H54 (cell line): ENCODE measurements around the gene PTDSS2.
A peak's percentile ranks its signal among the peaks of the same experiment; 100 is the strongest.
"Not testable (repeated sequence)": the region's sequence is repeated elsewhere in the genome, so short reads cannot be mapped to it uniquely, and the experiment has no call there.

ENCODE experiments used
- DNase-seq: peaks from one replicate; pipeline ENCODE4 v3.0.0; 2011; ENCODE audit warnings: low spot score, mixed read lengths; ENCODE audit not compliant: insufficient read length
- FAIRE-seq: peaks from 3 replicates; lab custom pipeline; 2011; peaks lifted over from hg19 to GRCh38; lab: Jason Lieb, UNC
- POLR2A ChIP-seq: IDR thresholded peaks from 2 replicates; pipeline ENCODE4 v1.6.1; 2011; ENCODE audit warnings: low read depth, mild to moderate bottlenecking, low read length

PTDSS2 gene

GRCh38 chr11:449889-450808 is at the start of gene PTDSS2:
Gene PTDSS2, plus strand, starts transcription at chr11:450279. Its CDS starts 177 bp downstream, at chr11:450456.
- DNase-seq, result peak; percentile 94
- TF ChIP-seq POLR2A, result peak; percentile 62

DNA sequence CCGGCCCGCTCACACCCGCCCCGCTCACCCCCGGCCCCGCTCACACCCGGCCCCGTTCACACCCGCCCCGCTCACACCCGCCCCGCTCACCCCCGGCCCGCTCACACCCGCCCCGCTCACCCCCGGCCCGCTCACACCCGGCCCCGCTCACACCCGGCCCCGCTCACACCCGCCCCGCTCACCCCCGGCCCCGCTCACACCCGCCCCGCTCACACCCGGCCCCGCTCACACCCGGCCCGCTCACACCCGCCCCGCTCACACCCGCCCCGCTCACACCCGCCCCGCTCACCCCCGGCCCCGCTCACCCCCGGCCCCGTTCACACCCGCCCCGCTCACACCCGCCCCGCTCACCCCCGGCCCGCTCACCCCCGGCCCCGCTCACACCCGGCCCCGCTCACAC is 48.9 kb upstream of the PTDSS2 start:
- DNase-seq, FAIRE-seq: not testable (repeated sequence)

More at GRCh38 chr11:449889-450808, at the start of gene PTDSS2:
- no peak for FAIRE-seq

GRCh38 chr11:403021-403760 is 46.9 kb upstream of the PTDSS2 start:
- FAIRE-seq, result no peak
- TF ChIP-seq POLR2A, result no peak

DNA sequence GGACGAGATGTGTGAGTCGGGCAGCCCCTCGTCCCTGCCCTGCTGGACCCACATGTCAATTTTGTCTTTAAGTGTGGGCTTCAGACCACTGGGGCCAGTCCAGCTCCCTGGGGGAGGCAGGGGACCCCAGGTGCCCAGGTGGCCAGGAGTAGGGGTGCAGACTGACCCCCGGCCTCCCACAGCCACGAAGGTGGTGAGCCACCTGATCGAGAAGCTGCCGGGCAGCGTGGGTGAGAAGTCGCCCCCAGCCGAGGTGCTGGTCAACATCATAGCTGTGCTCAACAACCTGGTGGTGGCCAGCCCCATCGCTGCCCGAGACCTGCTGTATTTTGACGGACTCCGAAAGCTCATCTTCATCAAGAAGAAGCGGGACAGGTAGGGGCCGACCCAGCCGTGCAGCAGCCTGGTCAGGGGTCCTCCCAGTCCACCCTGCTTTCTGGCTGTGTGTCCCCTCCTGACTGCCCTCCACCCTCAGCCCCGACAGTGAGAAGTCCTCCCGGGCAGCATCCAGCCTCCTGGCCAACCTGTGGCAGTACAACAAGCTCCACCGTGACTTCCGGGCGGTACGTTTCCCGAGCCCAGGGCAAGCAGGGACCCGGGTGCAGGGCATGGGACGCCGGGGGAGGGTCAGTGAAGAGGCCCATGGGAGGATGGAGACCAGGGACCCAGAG is 46.2 kb upstream of the PTDSS2 start:
- FAIRE-seq, result no peak
- no peak for TF ChIP-seq POLR2A
- no peak for DNase-seq

More at GRCh38 chr11:403021-403760, 46.9 kb upstream of the PTDSS2 start:
- no peak for DNase-seq

DNA sequence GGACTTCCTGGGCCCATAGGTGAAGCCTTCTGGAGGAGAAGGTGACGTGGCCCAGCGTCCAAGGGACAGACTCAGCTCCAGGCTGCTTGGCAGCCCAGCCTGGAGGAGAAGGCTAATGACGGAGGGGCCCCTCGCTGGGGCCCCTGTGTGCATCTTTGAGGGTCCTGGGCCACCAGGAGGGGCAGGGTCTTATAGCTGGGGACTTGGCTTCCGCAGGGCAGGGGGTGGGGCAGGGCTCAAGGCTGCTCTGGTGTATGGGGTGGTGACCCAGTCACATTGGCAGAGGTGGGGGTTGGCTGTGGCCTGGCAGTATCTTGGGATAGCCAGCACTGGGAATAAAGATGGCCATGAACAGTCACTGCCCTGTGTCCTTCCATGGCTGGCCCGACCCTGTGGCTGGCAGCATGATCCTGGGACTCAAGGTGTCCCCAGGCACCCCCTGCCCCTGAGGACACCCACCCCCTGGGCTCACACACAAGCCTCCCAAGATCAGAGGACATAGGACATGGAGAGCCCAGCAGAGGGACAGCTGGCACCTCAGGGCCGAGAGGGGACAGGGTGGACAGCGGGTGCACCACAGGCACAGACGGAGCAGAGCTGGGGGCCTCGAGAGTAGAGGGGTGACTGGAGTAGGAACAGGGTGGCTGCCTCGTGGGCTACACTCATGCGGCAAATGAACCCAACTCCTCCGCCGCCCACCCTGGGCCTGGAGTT is 45.4 kb upstream of the PTDSS2 start:
- TF ChIP-seq POLR2A, result no peak
- FAIRE-seq (no peak), DNase-seq (no peak)

DNA sequence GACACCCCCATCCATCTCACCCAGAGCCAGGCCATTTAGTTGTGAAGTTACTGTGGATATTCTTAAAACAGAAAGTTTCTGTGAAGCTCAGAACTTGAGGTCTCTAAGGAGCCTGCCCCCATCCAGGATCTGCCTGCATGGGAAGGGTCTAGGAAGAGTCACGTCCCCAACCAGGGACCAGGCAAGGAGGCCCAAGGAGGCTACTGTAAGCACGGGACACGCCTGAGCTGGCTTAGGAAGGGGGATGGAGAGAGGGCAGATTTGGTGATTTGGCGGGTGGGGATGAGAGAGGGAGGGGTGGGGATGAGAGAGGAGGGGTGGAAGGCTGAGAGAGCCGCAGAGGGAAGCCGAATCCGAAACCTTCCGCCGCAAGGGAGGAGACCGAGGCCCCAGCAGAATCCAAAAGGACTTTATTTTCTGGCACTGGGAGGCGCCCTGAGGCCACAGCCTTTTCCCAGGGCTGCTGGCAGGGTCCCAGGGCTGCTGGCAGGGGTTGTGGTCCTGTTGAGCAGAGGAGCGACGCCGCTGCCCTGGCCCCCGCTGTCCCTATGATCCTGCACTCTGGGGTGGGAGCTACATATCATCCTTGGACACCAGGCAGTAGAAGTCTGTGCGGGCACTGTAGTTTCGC is 44.6 kb upstream of the PTDSS2 start:
- no peak for TF ChIP-seq POLR2A
- FAIRE-seq (no peak), DNase-seq (no peak)

GRCh38 chr11:405954-406795 is 43.9 kb upstream of the PTDSS2 start:
- DNase-seq, result no peak
- no peak for FAIRE-seq
- TF ChIP-seq POLR2A, result no peak

GRCh38 chr11:406796-407650 is 43.1 kb upstream of the PTDSS2 start:
- DNase-seq (no peak), FAIRE-seq (no peak)
- TF ChIP-seq POLR2A, result no peak

GRCh38 chr11:407651-408123 is 42.4 kb upstream of the PTDSS2 start:
- DNase-seq, result no peak
- no peak for TF ChIP-seq POLR2A
- no peak for FAIRE-seq

GRCh38 chr11:408154-409007 is 41.7 kb upstream of the PTDSS2 start:
- no peak for TF ChIP-seq POLR2A
- FAIRE-seq (no peak), DNase-seq (no peak)

DNA sequence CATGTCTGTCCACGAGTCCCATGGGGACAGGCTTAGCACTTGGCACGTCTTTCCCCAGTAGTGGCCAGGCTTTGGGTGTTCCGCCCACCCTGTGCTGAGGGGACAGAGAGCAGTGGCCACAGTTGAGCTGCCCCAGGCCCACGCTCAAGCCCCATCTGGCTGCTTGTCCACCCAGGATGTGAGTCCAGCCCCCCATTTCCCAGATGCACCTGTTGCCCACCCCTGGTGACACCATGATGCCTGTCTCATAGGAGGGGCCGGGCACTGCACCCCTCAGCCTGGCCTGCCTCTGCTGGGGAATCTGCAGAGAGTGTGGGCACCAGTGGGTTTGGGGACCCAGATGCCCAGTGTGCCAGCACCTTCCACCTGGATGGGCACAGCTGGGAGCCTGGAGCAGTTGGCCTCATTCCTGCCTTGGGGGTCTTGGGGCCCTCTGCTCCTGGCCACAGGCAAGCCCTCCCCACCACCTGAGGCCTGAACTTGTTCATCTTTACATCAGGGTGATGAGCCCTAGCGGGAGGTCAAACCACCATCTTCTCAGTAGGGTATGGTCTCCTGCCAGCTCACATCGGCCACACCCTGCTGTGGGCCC is 41.0 kb upstream of the PTDSS2 start:
- no peak for TF ChIP-seq POLR2A
- FAIRE-seq (no peak), DNase-seq (no peak)
